ENCODE measurements around the gene BCKDK.

The BCKDK gene

GRCh38 chr16:31114468-31114867 is 6.3 kb downstream of the BCKDK start:
- TF ChIP-seq, protein P1, sequence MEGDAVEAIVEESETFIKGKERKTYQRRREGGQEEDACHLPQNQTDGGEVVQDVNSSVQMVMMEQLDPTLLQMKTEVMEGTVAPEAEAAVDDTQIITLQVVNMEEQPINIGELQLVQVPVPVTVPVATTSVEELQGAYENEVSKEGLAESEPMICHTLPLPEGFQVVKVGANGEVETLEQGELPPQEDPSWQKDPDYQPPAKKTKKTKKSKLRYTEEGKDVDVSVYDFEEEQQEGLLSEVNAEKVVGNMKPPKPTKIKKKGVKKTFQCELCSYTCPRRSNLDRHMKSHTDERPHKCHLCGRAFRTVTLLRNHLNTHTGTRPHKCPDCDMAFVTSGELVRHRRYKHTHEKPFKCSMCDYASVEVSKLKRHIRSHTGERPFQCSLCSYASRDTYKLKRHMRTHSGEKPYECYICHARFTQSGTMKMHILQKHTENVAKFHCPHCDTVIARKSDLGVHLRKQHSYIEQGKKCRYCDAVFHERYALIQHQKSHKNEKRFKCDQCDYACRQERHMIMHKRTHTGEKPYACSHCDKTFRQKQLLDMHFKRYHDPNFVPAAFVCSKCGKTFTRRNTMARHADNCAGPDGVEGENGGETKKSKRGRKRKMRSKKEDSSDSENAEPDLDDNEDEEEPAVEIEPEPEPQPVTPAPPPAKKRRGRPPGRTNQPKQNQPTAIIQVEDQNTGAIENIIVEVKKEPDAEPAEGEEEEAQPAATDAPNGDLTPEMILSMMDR (conservative IDR thresholded peaks at IDR 0.05; ENCODE audit: low read depth, low read length): no peak
- Histone ChIP-seq H3K27me3 (ENCODE audit: insufficient read depth, low read depth) (no peaks in the 10 kb centered on the region), H3K27ac (no peak overlapping the region), H3K9ac (no peak overlapping the region), H3K4me1 (ENCODE audit: low read depth, poor library complexity, severe bottlenecking) (peaks cover 10% of the 10 kb centered on the region), H4K20me1 (ENCODE audit: insufficient read depth) (no peaks in the 10 kb centered on the region), H3K4me3 (IDR thresholded peaks at IDR 0.05; ENCODE audit: insufficient read depth, low read depth, low read length) (no peak overlapping the region), H2AFZ (ENCODE audit: low read depth) (no peak overlapping the region), H3K79me2 (ENCODE audit: insufficient read depth, low read depth) (peaks cover 19% of the 10 kb centered on the region), H3K36me3 (ENCODE audit: insufficient read depth) (no peaks in the 10 kb centered on the region), H3K4me2 (no peak overlapping the region)

GRCh38 chr16:31117384-31118222 is 9.4 kb downstream of the BCKDK start, which contains the start of gene KAT8:
KAT8 (plus strand) TSS chr16:31117664; CDS start chr16:31117682, 18 bp downstream.
- Histone ChIP-seq H3K27me3 (ENCODE audit: insufficient read depth, low read depth) (no peaks in the 10 kb centered on the region), H3K27ac (peak within 1 kb of the TSS; percentile 55), H3K9ac (peak within 1 kb of the TSS; percentile 64), H3K4me1 (ENCODE audit: low read depth, poor library complexity, severe bottlenecking) (peaks cover 10% of the 10 kb centered on the region), H3K79me2 (ENCODE audit: insufficient read depth, low read depth) (peaks cover 15% of the 10 kb centered on the region), H3K36me3 (ENCODE audit: insufficient read depth) (no peaks in the 10 kb centered on the region; the same call in 1 of the 2 replicates), H2AFZ (ENCODE audit: low read depth) (peak within 1 kb of the TSS; percentile 48), H3K4me3 (IDR thresholded peaks at IDR 0.05; ENCODE audit: insufficient read depth, low read depth, low read length) (peak within 1 kb of the TSS; percentile 30), H3K4me2 (peak within 1 kb of the TSS; percentile 98), H4K20me1 (ENCODE audit: insufficient read depth) (no peaks in the 10 kb centered on the region)
- TF ChIP-seq, protein P1 (conservative IDR thresholded peaks at IDR 0.05; ENCODE audit: low read depth, low read length): no peak

DNA sequence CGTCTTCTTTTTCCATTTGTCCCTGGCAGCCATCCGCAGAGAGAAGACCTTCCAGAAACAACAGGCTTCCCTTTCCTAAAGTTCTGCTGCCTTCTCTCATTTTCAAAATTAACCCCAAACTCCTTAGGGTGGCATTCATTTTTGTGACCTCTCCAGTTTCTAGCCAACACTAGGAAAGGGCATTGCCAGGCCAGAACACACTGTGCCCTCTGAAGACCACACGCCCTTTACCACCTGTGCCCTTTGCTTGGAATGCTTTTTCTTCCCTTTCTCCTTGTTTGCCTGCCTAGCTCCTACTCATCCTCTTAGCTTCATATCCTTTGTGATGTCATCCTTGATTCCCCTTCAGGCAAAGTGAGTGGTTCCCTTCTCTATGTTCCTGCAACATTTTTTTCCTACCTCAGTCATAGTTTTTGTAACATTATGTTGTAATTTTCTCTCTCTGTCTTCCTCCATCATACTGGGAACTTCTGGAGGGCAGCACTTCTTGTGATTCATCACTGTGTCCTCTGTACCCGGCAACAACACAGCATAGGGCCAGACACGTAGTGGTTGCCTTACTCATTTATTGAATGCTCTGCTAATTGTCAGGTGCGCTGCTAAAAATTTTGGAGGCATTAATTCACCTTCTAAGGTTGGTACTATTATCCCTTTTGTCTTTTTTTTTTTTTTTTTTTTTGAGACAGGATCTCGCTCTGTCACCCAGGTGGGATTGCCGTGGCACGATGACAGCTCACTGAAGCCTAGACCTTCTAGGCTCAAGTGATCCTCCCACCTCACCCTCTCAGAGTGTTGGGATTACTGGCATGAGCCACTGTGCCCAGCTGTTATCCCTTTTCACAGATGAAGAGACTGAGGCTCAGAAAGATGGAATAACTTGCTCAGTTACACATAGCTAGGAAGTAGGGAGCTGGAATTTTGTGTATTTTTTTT is 10.3 kb downstream of the BCKDK start:
- Histone ChIP-seq H3K27ac (peak overlapping the region; percentile 20; the same call in 1 of the 2 replicates), H2AFZ (ENCODE audit: low read depth) (peak overlapping the region; percentile 28; the same call in 1 of the 2 replicates), H3K4me3 (IDR thresholded peaks at IDR 0.05; ENCODE audit: insufficient read depth, low read depth, low read length) (peak overlapping the region; percentile 30), H3K9ac (peak overlapping the region; percentile 35; the same call in 1 of the 2 replicates), H3K4me2 (peak overlapping the region; percentile 98), H4K20me1 (ENCODE audit: insufficient read depth) (no peaks in the 10 kb centered on the region), H3K36me3 (ENCODE audit: insufficient read depth) (no peaks in the 10 kb centered on the region; the same call in 1 of the 2 replicates), H3K4me1 (ENCODE audit: low read depth, poor library complexity, severe bottlenecking) (peaks cover 10% of the 10 kb centered on the region), H3K27me3 (ENCODE audit: insufficient read depth, low read depth) (no peaks in the 10 kb centered on the region), H3K79me2 (ENCODE audit: insufficient read depth, low read depth) (peaks cover 15% of the 10 kb centered on the region)
- TF ChIP-seq, protein P1 (conservative IDR thresholded peaks at IDR 0.05; ENCODE audit: low read depth, low read length): no peak

DNA sequence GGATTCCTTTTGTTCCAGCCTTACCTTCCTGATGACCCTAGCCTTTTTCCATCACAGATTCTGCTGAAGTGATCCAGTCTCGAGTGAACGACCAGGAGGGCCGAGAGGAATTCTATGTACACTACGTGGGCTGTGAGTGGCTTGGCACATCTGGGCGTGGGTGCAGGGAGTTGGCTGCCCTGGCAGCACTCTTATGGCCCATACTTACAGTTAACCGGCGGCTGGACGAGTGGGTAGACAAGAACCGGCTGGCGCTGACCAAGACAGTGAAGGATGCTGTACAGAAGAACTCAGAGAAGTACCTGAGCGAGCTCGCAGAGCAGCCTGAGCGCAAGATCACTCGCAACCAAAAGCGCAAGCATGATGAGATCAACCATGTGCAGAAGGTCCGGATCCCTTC is 11.9 kb downstream of the BCKDK start:
- H3K36me3 ChIP-seq (ENCODE audit: insufficient read depth): no peaks in the 10 kb centered on the region; the same call in 1 of the 2 replicates
- peaks cover 15% of the 10 kb centered on the region for H3K79me2 ChIP-seq (ENCODE audit: insufficient read depth, low read depth)
- H2AFZ ChIP-seq (ENCODE audit: low read depth): no peak overlapping the region
- TF ChIP-seq, protein P1 (conservative IDR thresholded peaks at IDR 0.05; ENCODE audit: low read depth, low read length): no peak
- H3K4me3 ChIP-seq (IDR thresholded peaks at IDR 0.05; ENCODE audit: insufficient read depth, low read depth, low read length): no peak overlapping the region
- H3K27ac ChIP-seq: no peak overlapping the region
- no peaks in the 10 kb centered on the region for H4K20me1 ChIP-seq (ENCODE audit: insufficient read depth)
- H3K27me3 ChIP-seq (ENCODE audit: insufficient read depth, low read depth): no peaks in the 10 kb centered on the region
- peaks cover 10% of the 10 kb centered on the region for H3K4me1 ChIP-seq (ENCODE audit: low read depth, poor library complexity, severe bottlenecking)
- no peak overlapping the region for H3K9ac ChIP-seq
- no peak overlapping the region for H3K4me2 ChIP-seq

All from KMS-11 (cell line).